RWPE1 (cell line): Measurements from ENCODE around the gene RASSF7.
A peak's percentile ranks its signal among the peaks of the same experiment; 100 is the strongest.

ENCODE experiments used
- CTCF ChIA-PET: fragments of 350-600 bp; sonication (Branson Sonifier 250); formaldehyde crosslinking; extraction: SDS; loops from one replicate; lab custom pipeline; 2021; lab: Yijun Ruan, JAX
- POLR2A ChIA-PET: fragments of 400-600 bp; formaldehyde crosslinking; extraction: SDS; loops from one replicate; lab custom pipeline; 2020; ENCODE audit warnings: antibody characterized with exemption; ENCODE audit not compliant: low non-redundant PET; lab: Yijun Ruan, JAX
- DNase-seq: peaks from one replicate; pipeline ENCODE4 v3.0.0; 2012; ENCODE audit warnings: low spot score
- H3K27ac ChIP-seq: fragments of 450-650 bp; 2 replicates; pipeline ENCODE4 v1.5.1; 2017
- TF ChIP-seq, protein P1 (sequence below): fragments of 450-650 bp; conservative IDR thresholded peaks from 2 replicates; pipeline ENCODE4 v1.5.1; 2017; ENCODE audit warnings: low read depth, mild to moderate bottlenecking

Gene RASSF7

GRCh38 chr11:550746-551085 is 10.1 kb upstream of the RASSF7 start:
- ChIA-PET CTCF (interaction anchor here (0.6 kb wide), 2 partner anchors 63 to 505 kb away, joined by 3 to 5 read pairs; no protein-coding TSS in a partner anchor), POLR2A (no interaction called here)
- TF ChIP-seq, protein P1, sequence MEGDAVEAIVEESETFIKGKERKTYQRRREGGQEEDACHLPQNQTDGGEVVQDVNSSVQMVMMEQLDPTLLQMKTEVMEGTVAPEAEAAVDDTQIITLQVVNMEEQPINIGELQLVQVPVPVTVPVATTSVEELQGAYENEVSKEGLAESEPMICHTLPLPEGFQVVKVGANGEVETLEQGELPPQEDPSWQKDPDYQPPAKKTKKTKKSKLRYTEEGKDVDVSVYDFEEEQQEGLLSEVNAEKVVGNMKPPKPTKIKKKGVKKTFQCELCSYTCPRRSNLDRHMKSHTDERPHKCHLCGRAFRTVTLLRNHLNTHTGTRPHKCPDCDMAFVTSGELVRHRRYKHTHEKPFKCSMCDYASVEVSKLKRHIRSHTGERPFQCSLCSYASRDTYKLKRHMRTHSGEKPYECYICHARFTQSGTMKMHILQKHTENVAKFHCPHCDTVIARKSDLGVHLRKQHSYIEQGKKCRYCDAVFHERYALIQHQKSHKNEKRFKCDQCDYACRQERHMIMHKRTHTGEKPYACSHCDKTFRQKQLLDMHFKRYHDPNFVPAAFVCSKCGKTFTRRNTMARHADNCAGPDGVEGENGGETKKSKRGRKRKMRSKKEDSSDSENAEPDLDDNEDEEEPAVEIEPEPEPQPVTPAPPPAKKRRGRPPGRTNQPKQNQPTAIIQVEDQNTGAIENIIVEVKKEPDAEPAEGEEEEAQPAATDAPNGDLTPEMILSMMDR = no peak
- H3K27ac ChIP-seq = no peak overlapping the region
- no peak for DNase-seq

- ChIA-PET CTCF (interaction anchor here (0.6 kb wide), 3 partner anchors 63 to 505 kb away, joined by 3 to 5 read pairs (median 3); no protein-coding TSS in a partner anchor), POLR2A (no interaction called here)
- no peak for DNase-seq
- H3K27ac ChIP-seq = no peak overlapping the region; the same call in 1 of the 2 replicates
- TF ChIP-seq, protein P1 = no peak
Observed at GRCh38 chr11:551131-551530, 9.6 kb upstream of the RASSF7 start.

GRCh38 chr11:551596-551995 is 9.2 kb upstream of the RASSF7 start:
- ChIA-PET CTCF (interaction anchor here (0.6 kb wide), 1 partner anchor 233 kb away, joined by 3 read pairs; no protein-coding TSS in a partner anchor), POLR2A (no interaction called here)
- TF ChIP-seq, protein P1 = no peak
- no peak for DNase-seq
- peak overlapping the region; percentile 9; the same call in 1 of the 2 replicates for H3K27ac ChIP-seq

- TF ChIP-seq, protein P1 = no peak
- ChIA-PET CTCF (interaction anchor here (0.5 kb wide), 1 partner anchor 34 kb away, joined by 3 read pairs; no protein-coding TSS in a partner anchor), POLR2A (no interaction called here)
- H3K27ac ChIP-seq = no peak overlapping the region
- no peak for DNase-seq
Observed at GRCh38 chr11:553083-553987, 7.4 kb upstream of the RASSF7 start.

DNA sequence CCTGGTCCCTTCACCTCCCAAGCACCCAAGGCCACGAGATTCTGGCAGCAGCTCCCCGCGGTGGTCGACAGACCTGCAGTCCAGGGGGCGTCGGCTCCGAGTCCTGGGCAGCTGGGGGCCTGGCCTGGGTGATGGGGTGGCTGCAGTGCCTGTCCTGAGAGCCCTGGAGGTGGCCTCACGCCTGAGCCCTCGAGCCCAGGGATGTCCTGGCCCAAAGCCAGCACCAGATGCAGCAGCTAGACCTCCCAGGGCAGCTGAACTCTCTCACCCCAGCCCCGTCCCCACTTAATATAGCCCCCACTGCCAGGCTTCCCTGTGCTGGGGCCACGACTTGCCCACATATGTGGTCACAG is 6.8 kb upstream of the RASSF7 start:
- no peak for DNase-seq
- no peak overlapping the region for H3K27ac ChIP-seq
- POLR2A ChIA-PET = no interaction called here
- TF ChIP-seq, protein P1 = no peak
- CTCF ChIA-PET = interaction anchor here (0.6 to 1.8 kb wide), 6 partner anchors 10 to 230 kb away, joined by 3 to 12 read pairs (median 3); no protein-coding TSS in a partner anchor

- TF ChIP-seq, protein P1 = peak; percentile 73
- DNase-seq = no peak
- peak overlapping the region; percentile 20; the same call in 1 of the 2 replicates for H3K27ac ChIP-seq
- CTCF ChIA-PET = interaction anchor here (0.6 to 1.8 kb wide), 9 partner anchors 10 to 229 kb away, joined by 3 to 12 read pairs (median 3); no protein-coding TSS in a partner anchor
- POLR2A ChIA-PET = interaction anchor here (0.6 kb wide), 1 partner anchor 10 kb away, joined by 3 read pairs; no protein-coding TSS in a partner anchor
Observed at GRCh38 chr11:554428-555226, 6.1 kb upstream of the RASSF7 start.
